C4-2B (cell line): Measurements from ENCODE around the gene SPON1.

Source experiments
- H3K27ac ChIP-seq: fragments of 450-650 bp; 2 replicates; pipeline ENCODE4 v1.5.1; 2017
- CTCF ChIP-seq: fragments of 450-650 bp; conservative IDR thresholded peaks from 2 replicates; pipeline ENCODE4 v1.5.1; 2017; ENCODE audit warnings: mild to moderate bottlenecking
- ZFX ChIP-seq: fragments of 450-650 bp; IDR thresholded peaks from 2 replicates; pipeline ENCODE4 v1.6.1; 2017

SPON1 gene

GRCh38 chr11:13962562-13963168 lies at the start of gene SPON1:
Gene SPON1, plus strand, starts transcription at chr11:13962723. Its CDS starts 182 bp downstream, at chr11:13962905.
- TF ChIP-seq CTCF: no peak
- TF ChIP-seq ZFX: no peak
- H3K27ac ChIP-seq: no peak within 1 kb of the TSS

GRCh38 chr11:13917264-13917663 lies 45.3 kb upstream of the SPON1 start:
- no peak overlapping the region for H3K27ac ChIP-seq

GRCh38 chr11:13917904-13918303 lies 44.6 kb upstream of the SPON1 start:
- H3K27ac ChIP-seq: no peak overlapping the region
- no peak for TF ChIP-seq CTCF
- TF ChIP-seq ZFX: no peak

More at GRCh38 chr11:13917264-13917663, 45.3 kb upstream of the SPON1 start:
- no peak for TF ChIP-seq CTCF
- TF ChIP-seq ZFX: no peak

GRCh38 chr11:13920756-13921155 lies 41.8 kb upstream of the SPON1 start:
- no peak overlapping the region for H3K27ac ChIP-seq
- TF ChIP-seq ZFX (no peak), CTCF (no peak)

GRCh38 chr11:13921545-13921944 lies 41.0 kb upstream of the SPON1 start:
- TF ChIP-seq ZFX: no peak
- TF ChIP-seq CTCF: no peak
- H3K27ac ChIP-seq: no peak overlapping the region

- TF ChIP-seq ZFX (no peak), CTCF (no peak)
- no peak overlapping the region for H3K27ac ChIP-seq
Measured at GRCh38 chr11:13923182-13923581, 39.3 kb upstream of the SPON1 start.

GRCh38 chr11:13923716-13924650 lies 38.5 kb upstream of the SPON1 start:
- TF ChIP-seq ZFX (no peak), CTCF (no peak)
- no peak overlapping the region for H3K27ac ChIP-seq
